ENCODE results near the gene PCDH9. TPM values are rescaled to one million over a fixed set of nuclear protein-coding genes. Genes with fewer than 3 reads are reported as not detected.

Gene PCDH9
- total and polyA plus RNA-seq, 10 of the 15 experiments (the other 5 are each of a cell fraction or from before 2014, with no cell fraction given): 0.02 to 2.3 (median 0.05) TPM; not detected in 1

GRCh38 chr13:66859934-66860877 lies 369.9 kb downstream of the PCDH9 start:
- WGBS (ENCODE audit: insufficient coverage, insufficient replicate concordance, low lambda C conversion rate, missing lambda C conversion rate): 16% methylated on average over 8 of the region's 8 CpGs
- ChIA-PET POLR2A (no interaction called here), SMC1A (ENCODE audit: uncharacterized antibody, unreplicated experiment) (interaction anchor here (1.6 kb wide), 1 partner anchor 8 kb away, joined by 3 read pairs; no protein-coding TSS in a partner anchor), RAD21 (ENCODE audit: unreplicated experiment) (no interaction called here), CTCF (interaction anchor here (0.6 kb wide), 1 partner anchor 478 kb away, joined by 3 read pairs; no protein-coding TSS in a partner anchor)
- in situ Hi-C loops (cut with MboI) (no loop called here), intact Hi-C loops (cut with micrococcal nuclease; ENCODE audit: unreplicated experiment) (no loop called here)
- BruUV-seq (replicated peaks): no TSS peak
- no peaks in the 10 kb centered on the region for H3K4me1 ChIP-seq (ENCODE audit: control insufficient read depth, insufficient read depth, low read length)
- no peak for FAIRE-seq
- H2AFZ ChIP-seq (ENCODE audit: control insufficient read depth, low read depth, low read length): no peak overlapping the region
- H3K4me3 ChIP-seq: no peak overlapping the region
- H4K20me1 ChIP-seq (ENCODE audit: control insufficient read depth, insufficient read depth): no peaks in the 10 kb centered on the region
- no peak for DNase-seq (ENCODE audit: low read depth, low spot score)
- no peaks in the 10 kb centered on the region for H3K36me3 ChIP-seq (ENCODE audit: control insufficient read depth in 2 of 2, insufficient read depth in 2 of 2, low read length in 1 of 2)
- H3K79me2 ChIP-seq (ENCODE audit: control insufficient read depth, insufficient read depth, low read length): no peaks in the 10 kb centered on the region
- H3K27me3 ChIP-seq (replicated peaks in 1 of 2; ENCODE audit: control insufficient read depth in 2 of 2, insufficient read depth in 2 of 2, low read length in 1 of 2): no peaks in the 10 kb centered on the region
- no peak for ATAC-seq
- no peaks in the 10 kb centered on the region for H3K9me3 ChIP-seq (replicated peaks; ENCODE audit: control insufficient read depth, insufficient read depth, low read length)
- H3K27ac ChIP-seq (ENCODE audit: control insufficient read depth, insufficient read depth): no peak overlapping the region
- no peak overlapping the region for H3K4me2 ChIP-seq (ENCODE audit: control insufficient read depth, insufficient read depth)
- H3K9ac ChIP-seq (ENCODE audit: control insufficient read depth, insufficient read depth, low read length): no peak overlapping the region
- no peak for TF ChIP-seq HDAC2 (IDR thresholded peaks at IDR 0.05)
- no peak for TF ChIP-seq ETV6 (conservative IDR thresholded peaks at IDR 0.05 in 1 of 2, IDR thresholded peaks at IDR 0.05 in 1 of 2; ENCODE audit: borderline replicate concordance in 1 of 2, low read depth in 1 of 2)
- no peak for TF ChIP-seq ZZZ3 (IDR thresholded peaks at IDR 0.05; ENCODE audit: control insufficient read depth, insufficient read length, low read depth)
- TF ChIP-seq IRF3 (IDR thresholded peaks at IDR 0.05): no peak
- no peak for TF ChIP-seq BHLHE40 (IDR thresholded peaks at IDR 0.05; ENCODE audit: borderline replicate concordance in 1 of 2, low read depth in 2 of 2, low read length in 1 of 2)
- TF ChIP-seq NFXL1 (IDR thresholded peaks at IDR 0.05; ENCODE audit: borderline replicate concordance): no peak
- TF ChIP-seq ATF3 (IDR thresholded peaks at IDR 0.05; ENCODE audit: borderline replicate concordance, extremely low read depth, low read depth, low read length): no peak
- TF ChIP-seq ZNF274 (IDR thresholded peaks at IDR 0.05; ENCODE audit: insufficient read depth, insufficient read length): no peak
- no peak for TF ChIP-seq CEBPZ (IDR thresholded peaks at IDR 0.05; ENCODE audit: low read depth, low read length)
- no peak for TF ChIP-seq SMARCA5 (IDR thresholded peaks at IDR 0.05)
- no peak for TF ChIP-seq PKNOX1 (IDR thresholded peaks at IDR 0.05)
- TF ChIP-seq NFIC (IDR thresholded peaks at IDR 0.05; ENCODE audit: low read depth, low read length): no peak
- TF ChIP-seq RELA (IDR thresholded peaks at IDR 0.05; ENCODE audit: borderline replicate concordance, partially characterized antibody): no peak
- no peak for TF ChIP-seq BACH1 (IDR thresholded peaks at IDR 0.05; ENCODE audit: borderline replicate concordance)
